HepG2 (cell line): ENCODE data around the gene WDCP. TPM values are rescaled to one million over a fixed set of nuclear protein-coding genes. Genes with fewer than 3 reads are reported as not detected.

Experiments
- AFF4 ChIP-seq: sonication (generic); formaldehyde crosslinking; IDR thresholded peaks from 2 replicates; pipeline ENCODE4 v1.4.0; 2020; ENCODE audit warnings: missing genetic modification reagents
- GMEB1 ChIP-seq: sonication (generic); formaldehyde crosslinking; IDR thresholded peaks from 2 replicates; pipeline ENCODE4 v1.5.1; 2020; ENCODE audit warnings: missing genetic modification reagents, mild to moderate bottlenecking, borderline replicate concordance
- HDAC2 ChIP-seq: sonication (generic); formaldehyde crosslinking; IDR thresholded peaks from 2 replicates; pipeline ENCODE4 v1.4.0; 2020; ENCODE audit warnings: missing genetic modification reagents
- HMG20B ChIP-seq: conservative IDR thresholded peaks from 2 replicates; pipeline ENCODE4 v1.6.1; 2016; ENCODE audit warnings: missing genetic modification reagents, missing compliant biosample characterization
- MYPOP ChIP-seq: sonication (generic); formaldehyde crosslinking; IDR thresholded peaks from 2 replicates; pipeline ENCODE4 v1.8.1; 2023; ENCODE audit warnings: mild to moderate bottlenecking, moderate library complexity, missing genetic modification reagents
- PAF1 ChIP-seq: IDR thresholded peaks from 2 replicates; pipeline ENCODE4 v1.6.1; 2016; ENCODE audit warnings: missing genetic modification reagents, missing compliant biosample characterization
- RFX5 ChIP-seq: IDR thresholded peaks from 2 replicates; pipeline ENCODE4 v1.6.1; 2011; ENCODE audit warnings: low read depth, low read length, improper control_type of control experiment
- SSRP1 ChIP-seq: IDR thresholded peaks from 2 replicates; pipeline ENCODE4 v1.6.1; 2016; ENCODE audit warnings: control low read depth
- ZNF407 ChIP-seq: sonication (generic); formaldehyde crosslinking; IDR thresholded peaks from one replicate; pipeline ENCODE4 v1.5.1; 2020; ENCODE audit warnings: mild to moderate bottlenecking, missing genetic modification reagents; ENCODE audit errors: not compliant biosample characterization
- ZNF746 ChIP-seq: sonication (generic); formaldehyde crosslinking; IDR thresholded peaks from 2 replicates; pipeline ENCODE4 v1.8.0; 2022; ENCODE audit warnings: mild to moderate bottlenecking, missing genetic modification reagents
- ZNF879 ChIP-seq: sonication (generic); formaldehyde crosslinking; IDR thresholded peaks from 2 replicates; pipeline ENCODE4 v1.8.1; 2023; ENCODE audit warnings: missing genetic modification reagents
- polyA plus RNA-seq, 8 experiments: library from polyadenylated mRNA; depleted of rRNA in 3 of 8; stranded (reverse) in 7 of 8; unstranded in 1 of 8; fragments of >200 nt; fragmentation: Illumina TruSeq in 4 of 8; extraction: Trizol in 4 of 8; gene quantifications; 2 replicates each; pipeline versions ENCODE4 v1.2.1 to v1.2.3, GENCODE V29; 2011 to 2016; ENCODE audit warnings: low read depth in 4 of 8, missing spikeins in 1 of 8, mixed read lengths in 1 of 8; ENCODE audit not compliant: insufficient read depth in 1 of 8
- total RNA-seq, 5 experiments: library from RNA; depleted of rRNA; stranded (reverse); fragments of >200 nt; fragmentation: Illumina TruSeq; extraction: Trizol; gene quantifications; 2 replicates each; pipeline ENCODE4 v1.2.3, GENCODE V29; 2016; ENCODE audit warnings: low read depth in 1 of 5

Gene WDCP
- total and polyA plus RNA-seq, 2 of the 13 experiments (the other 11 are each of a cell fraction or from before 2014, with no cell fraction given) = 17.4 to 22.6 TPM

GRCh38 chr2:24050041-24050979 is 3.1 kb upstream of the WDCP start (continued):
- no peak for TF ChIP-seq PAF1 (CRISPR knock-in tag)
- TF ChIP-seq MYPOP (CRISPR knock-in tag) = no peak
- no peak for TF ChIP-seq ZNF746 (CRISPR knock-in tag)
- TF ChIP-seq RFX5 = no peak
- no peak for TF ChIP-seq ZNF407 (CRISPR knock-in tag)
- no peak for TF ChIP-seq ZNF879 (CRISPR knock-in tag)
- TF ChIP-seq HDAC2 (CRISPR knock-in tag) = 0 out of 2 replicates have a peak, but pooled peaks have one; percentile 25
- no peak for TF ChIP-seq HMG20B (CRISPR knock-in tag)
- no peak for TF ChIP-seq GMEB1
- no peak for TF ChIP-seq SSRP1 (CRISPR knock-in tag)
- TF ChIP-seq AFF4 (CRISPR knock-in tag) = no peak
